ENCODE measurements around the gene CTNNBL1.

DNA sequence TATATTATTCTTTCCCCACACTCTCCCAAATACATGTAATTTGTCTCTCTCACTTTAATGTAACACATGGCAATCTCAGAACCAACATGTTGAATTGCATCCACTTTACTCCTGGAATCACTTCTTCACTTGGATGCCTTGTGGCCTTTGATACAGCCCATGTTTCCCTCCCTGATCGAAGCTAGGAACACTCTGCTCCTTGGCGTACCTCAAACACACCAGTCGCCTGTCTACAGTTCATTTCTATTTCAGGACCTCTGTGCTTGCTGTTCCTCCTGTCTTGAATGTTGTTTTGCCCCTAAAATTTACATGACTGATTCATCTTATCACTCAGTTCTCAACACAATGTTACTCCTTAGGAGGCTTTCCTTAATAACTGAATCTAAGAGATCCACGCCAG is 106.8 kb downstream of the CTNNBL1 start:
- TF ChIP-seq, protein P1, sequence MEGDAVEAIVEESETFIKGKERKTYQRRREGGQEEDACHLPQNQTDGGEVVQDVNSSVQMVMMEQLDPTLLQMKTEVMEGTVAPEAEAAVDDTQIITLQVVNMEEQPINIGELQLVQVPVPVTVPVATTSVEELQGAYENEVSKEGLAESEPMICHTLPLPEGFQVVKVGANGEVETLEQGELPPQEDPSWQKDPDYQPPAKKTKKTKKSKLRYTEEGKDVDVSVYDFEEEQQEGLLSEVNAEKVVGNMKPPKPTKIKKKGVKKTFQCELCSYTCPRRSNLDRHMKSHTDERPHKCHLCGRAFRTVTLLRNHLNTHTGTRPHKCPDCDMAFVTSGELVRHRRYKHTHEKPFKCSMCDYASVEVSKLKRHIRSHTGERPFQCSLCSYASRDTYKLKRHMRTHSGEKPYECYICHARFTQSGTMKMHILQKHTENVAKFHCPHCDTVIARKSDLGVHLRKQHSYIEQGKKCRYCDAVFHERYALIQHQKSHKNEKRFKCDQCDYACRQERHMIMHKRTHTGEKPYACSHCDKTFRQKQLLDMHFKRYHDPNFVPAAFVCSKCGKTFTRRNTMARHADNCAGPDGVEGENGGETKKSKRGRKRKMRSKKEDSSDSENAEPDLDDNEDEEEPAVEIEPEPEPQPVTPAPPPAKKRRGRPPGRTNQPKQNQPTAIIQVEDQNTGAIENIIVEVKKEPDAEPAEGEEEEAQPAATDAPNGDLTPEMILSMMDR (IDR thresholded peaks at IDR 0.05) = no peak
- TF ChIP-seq REST (IDR thresholded peaks at IDR 0.05; ENCODE audit: insufficient read depth in 1 of 2, low read depth in 2 of 2, low read length in 1 of 2) = no peak

Data from Panc1 (cell line).